K562 (cell line): ENCODE data around the gene MLC1. TPM values are rescaled to one million over a fixed set of nuclear protein-coding genes. Genes with fewer than 3 reads are reported as not detected.

Source experiments
- CHAMP1 ChIP-seq: fragments of 450-650 bp; IDR thresholded peaks from 2 replicates; pipeline ENCODE4 v1.6.1; 2016; ENCODE audit warnings: mild to moderate bottlenecking
- CTBP1 ChIP-seq: fragments of 450-650 bp; IDR thresholded peaks from 2 replicates; pipeline ENCODE4 v1.6.1; 2016; ENCODE audit warnings: borderline replicate concordance
- CTCFL ChIP-seq: IDR thresholded peaks from 2 replicates; pipeline ENCODE4 v1.6.1; 2011; ENCODE audit warnings: borderline replicate concordance, low read depth, mild to moderate bottlenecking, moderate library complexity, low read length; ENCODE audit not compliant: insufficient read depth, poor library complexity, severe bottlenecking
- HMGN3 ChIP-seq: IDR thresholded peaks from 2 replicates; pipeline ENCODE4 v1.6.1; 2011; ENCODE audit warnings: borderline replicate concordance, low read depth, mild to moderate bottlenecking, mixed read lengths, low read length; ENCODE audit not compliant: insufficient read length; ENCODE audit errors: extremely low read depth
- HNRNPUL1 ChIP-seq: fragments of 200-400 bp; formaldehyde crosslinking; IDR thresholded peaks from 2 replicates; pipeline ENCODE4 v1.6.1; 2017; ENCODE audit warnings: low read length
- JUND ChIP-seq, 2 experiments: IDR thresholded peaks; 2 replicates in 1 of 2; 3 replicates in 1 of 2; pipeline ENCODE4 v1.6.1; 2011; ENCODE audit warnings: borderline replicate concordance in 2 of 2, low read depth in 2 of 2, low read length in 2 of 2, improper control_type of control experiment in 1 of 2, missing biosample characterization in 1 of 2, missing genetic modification characterization in 1 of 2, missing genetic modification reagents in 1 of 2
- SMC3 ChIP-seq: conservative IDR thresholded peaks from 2 replicates; pipeline ENCODE4 v1.6.1; 2011; ENCODE audit warnings: low read depth, low read length, improper control_type of control experiment; ENCODE audit not compliant: insufficient read depth
- STAG1 ChIP-seq: sonication (generic); formaldehyde crosslinking; IDR thresholded peaks from 2 replicates; pipeline ENCODE4 v1.5.0; 2020; ENCODE audit warnings: missing genetic modification reagents, borderline replicate concordance
- TSHZ1 ChIP-seq: fragments of 250-450 bp; sonication (Bioruptor Pico); IDR thresholded peaks from 2 replicates; pipeline ENCODE4 v1.4.0; 2020; ENCODE audit warnings: mild to moderate bottlenecking, moderate library complexity
- ZNF778 ChIP-seq: fragments of 450-650 bp; formaldehyde crosslinking; IDR thresholded peaks from 2 replicates; pipeline ENCODE4 v1.4.0; 2020; ENCODE audit warnings: mild to moderate bottlenecking, moderate library complexity
- polyA plus RNA-seq, 8 experiments: library from polyadenylated mRNA; depleted of rRNA in 4 of 8; stranded (reverse) in 5 of 8; unstranded in 3 of 8; fragments of >200 nt; fragmentation: Nextera tagmentation in 2 of 8; fragmentation: Illumina TruSeq in 1 of 8; extraction: Ambion mirVana in 2 of 8; extraction: Trizol in 1 of 8; gene quantifications; 2 replicates each; pipeline versions ENCODE4 v1.2.1 to v1.2.3, GENCODE V29; 2011 to 2014; ENCODE audit warnings: inconsistent platforms in 1 of 8, missing spikeins in 1 of 8
- total RNA-seq, 7 experiments: library from RNA; depleted of rRNA in 6 of 7; stranded (reverse); fragments of >200 nt in 6 of 7; fragmentation: Illumina TruSeq in 2 of 7; extraction: Trizol in 2 of 7; gene quantifications; 2 replicates each; pipeline versions ENCODE4 v1.2.1 to v1.2.3, GENCODE V29; 2011 to 2021; ENCODE audit warnings: low replicate concordance in 1 of 7

MLC1 gene
- total and polyA plus RNA-seq, 9 of the 15 experiments (the other 6 are each of a cell fraction or from before 2014, with no cell fraction given): 0.06 to 0.98 (median 0.39) TPM

GRCh38 chr22:50030297-50031188 is 54.7 kb downstream of the MLC1 start (continued):
- TF ChIP-seq CTCFL (no peak), HNRNPUL1 (no peak), CTBP1 (peak; percentile 30; the same call in 1 of the 2 replicates), HMGN3 (peak; percentile 22), CHAMP1 (no peak), TSHZ1 (CRISPR knock-in tag) (no peak), JUND (IDR thresholded peaks at IDR 0.05; ENCODE audit: borderline replicate concordance, low read depth, low read length) (no peak), JUND (tag; IDR thresholded peaks at IDR 0.05; ENCODE audit: borderline replicate concordance, low read depth, low read length) (no peak), STAG1 (CRISPR knock-in tag) (peak; percentile 93), SMC3 (peak; percentile 97), ZNF778 (CRISPR knock-in tag) (no peak)
